ENCODE measurements around the gene SFTPA1. TPM values are rescaled to one million over a fixed set of nuclear protein-coding genes. Genes with fewer than 3 reads are reported as not detected.
"Not testable (repeated sequence)": the region's sequence is repeated elsewhere in the genome, so short reads cannot be mapped to it uniquely, and the experiment has no call there.

Gene SFTPA1
- total RNA-seq, 2 donors from 2014 or later, result not detected

DNA sequence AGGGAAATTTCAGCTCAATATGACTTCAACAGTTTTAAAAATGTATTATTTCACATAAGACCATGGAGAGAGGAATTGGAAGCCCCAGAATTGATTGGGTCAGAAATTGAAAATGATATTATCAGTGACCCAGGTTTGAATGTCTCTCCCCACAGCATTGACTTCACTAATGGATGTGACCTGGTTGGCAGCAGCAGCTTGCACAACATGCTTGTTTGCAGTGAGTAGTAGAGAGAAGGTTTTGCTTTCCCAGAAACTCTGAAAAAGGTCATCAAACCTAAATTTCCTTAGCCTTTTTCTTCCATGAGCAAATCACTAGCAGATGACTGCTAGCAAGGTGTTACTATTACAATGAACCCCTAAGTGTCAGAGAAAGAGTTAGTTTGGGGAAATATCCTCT lies 52.5 kb downstream of the SFTPA1 start:
- not testable (repeated sequence) for H3K9me3 Mint-ChIP-seq; ATAC-seq; H3K27ac Mint-ChIP-seq; H3K36me3 Mint-ChIP-seq; DNase-seq (ENCODE audit: low spot score in 2 of 2)

GRCh38 chr10:79664686-79665085 lies 53.9 kb downstream of the SFTPA1 start:
- H3K36me3 Mint-ChIP-seq; H3K27ac Mint-ChIP-seq; ATAC-seq; DNase-seq (ENCODE audit: low spot score in 2 of 2); H3K9me3 Mint-ChIP-seq: not testable (repeated sequence)

Other genes with a start within 250 kb of the SFTPA1 start
- under 1 TPM; 0.43 to 0.74 TPM for gene ZCCHC24, start 165.3 kb upstream of the SFTPA1 start, total RNA-seq
- under 1 TPM; 0.07 to 0.16 TPM for gene EIF5AL1, start 98.4 kb upstream of the SFTPA1 start, total RNA-seq
- gene SFTPA2, start 50.5 kb upstream of the SFTPA1 start, total RNA-seq, result not detected
- gene NUTM2B, start 92.3 kb downstream of the SFTPA1 start, total RNA-seq, result under 1 TPM; 0.11 to 0.68 TPM
- gene NUTM2E, start 215.8 kb downstream of the SFTPA1 start, total RNA-seq, result not detected

Measured in activated naive CD4-positive, alpha-beta T cell treated with anti-CD3 and anti-CD28 coated beads, Interleukin-2, amount 50 U/mL, for 72 hours (primary cell).